HepG2 (cell line): ENCODE measurements around the gene HPCAL4. TPM values are rescaled to one million over a fixed set of nuclear protein-coding genes. Genes with fewer than 3 reads are reported as not detected.

Experiments
- ATAC-seq: fragments of 200-7000 bp; cut with Tn5 transposase; 3 replicates; pipeline ENCODE4 v1.9.1; 2020; ENCODE audit warnings: mild to moderate bottlenecking, moderate library complexity
- BruUV-seq: library from RNA; stranded (reverse); fragments of 400-500 nt; replicated peaks from 2 replicates; lab custom pipeline; 2021; lab: Mats Ljungman, UMichigan
- CTCF ChIA-PET: fragments of 300-600 bp; formaldehyde crosslinking; extraction: SDS; loops from one replicate; lab custom pipeline; 2021; ENCODE audit warnings: low total read pairs, inconsistent platforms, low intra/inter-chr PET ratio; lab: Yijun Ruan, JAX
- POLR2A ChIA-PET: fragments of 350-600 bp; sonication (Branson Sonifier 250); formaldehyde crosslinking; loops from one replicate; lab custom pipeline; 2020; ENCODE audit warnings: antibody characterized with exemption, inconsistent platforms; lab: Yijun Ruan, JAX
- DNase-seq: peaks from one replicate; pipeline ENCODE4 v3.0.0-alpha.2; 2015; ENCODE audit warnings: low spot score
- FAIRE-seq: peaks from 3 replicates; lab custom pipeline; 2011; peaks lifted over from hg19 to GRCh38; lab: Jason Lieb, UNC
- H2AFZ ChIP-seq: one replicate; pipeline ENCODE4 v1.6.1; 2011; ENCODE audit warnings: low read length, inconsistent platforms
- H3K27ac ChIP-seq: fragments of 300-600 bp; 3 replicates; pipeline ENCODE4 v1.8.0; 2011; ENCODE audit warnings: mixed run types, mild to moderate bottlenecking, mixed read lengths, low read length, inconsistent platforms; ENCODE audit not compliant: insufficient read depth; ENCODE audit errors: extremely low read length
- H3K27me3 ChIP-seq, 2 experiments: fragments of 200-600 bp in 1 of 2; 2 replicates in 1 of 2; 3 replicates in 1 of 2; pipeline versions ENCODE4 v1.6.0 to v1.8.0; 2011; ENCODE audit warnings: low read length in 2 of 2, mild to moderate bottlenecking in 2 of 2, moderate library complexity in 2 of 2, inconsistent platforms in 1 of 2; ENCODE audit not compliant: insufficient read depth in 2 of 2, control insufficient read depth in 1 of 2
- H3K36me3 ChIP-seq, 2 experiments: fragments of 200-600 bp in 1 of 2; replicated peaks in 1 of 2; 2 replicates in 1 of 2; 3 replicates in 1 of 2; pipeline versions ENCODE4 v1.5.1 to v1.8.0; 2011; ENCODE audit warnings: low read length in 2 of 2, inconsistent platforms in 1 of 2; ENCODE audit not compliant: insufficient read depth in 2 of 2, control insufficient read depth in 1 of 2
- H3K4me1 ChIP-seq: 2 replicates; pipeline ENCODE4 v1.5.1; 2012; ENCODE audit warnings: low read length, inconsistent platforms; ENCODE audit not compliant: insufficient read depth
- H3K4me2 ChIP-seq: 2 replicates; pipeline ENCODE4 v1.6.0; 2011; ENCODE audit warnings: low read depth, low read length, inconsistent platforms
- H3K4me3 ChIP-seq, 3 experiments: fragments of 200-600 bp in 1 of 3; sonication (generic), shearing (Covaris generic) in 1 of 3; replicated peaks in 1 of 3; 2 replicates each; pipeline ENCODE4 v1.5.1; 2011 to 2016; ENCODE audit warnings: low read length in 3 of 3, inconsistent platforms in 2 of 3, low read depth in 2 of 3, mild to moderate bottlenecking in 2 of 3, control low read depth in 1 of 3, mixed read lengths in 1 of 3; ENCODE audit not compliant: insufficient read depth in 1 of 3
- H3K79me2 ChIP-seq: one replicate; pipeline ENCODE4 v1.6.1; 2011; ENCODE audit warnings: low read length, inconsistent platforms; ENCODE audit not compliant: insufficient read depth
- H3K9ac ChIP-seq: 2 replicates; pipeline ENCODE4 v1.6.0; 2011; ENCODE audit warnings: mild to moderate bottlenecking, low read depth, low read length, inconsistent platforms; ENCODE audit not compliant: insufficient read depth
- H3K9me3 ChIP-seq: 2 replicates; pipeline ENCODE4 v1.5.1; 2012; ENCODE audit warnings: mild to moderate bottlenecking, low read length
- H4K20me1 ChIP-seq: 2 replicates; pipeline ENCODE4 v1.6.0; 2011; ENCODE audit warnings: inconsistent platforms, mild to moderate bottlenecking, low read length, moderate library complexity; ENCODE audit not compliant: insufficient read depth
- BCLAF1 ChIP-seq: fragments of 450-650 bp; IDR thresholded peaks from 2 replicates; pipeline ENCODE4 v1.6.1; 2017; ENCODE audit warnings: mild to moderate bottlenecking
- BRD4 ChIP-seq: sonication (generic); formaldehyde crosslinking; IDR thresholded peaks from 2 replicates; pipeline ENCODE4 v1.4.0; 2020; ENCODE audit warnings: missing genetic modification reagents
- ERF ChIP-seq: IDR thresholded peaks from 2 replicates; pipeline ENCODE4 v1.6.1; 2018; ENCODE audit warnings: missing biosample characterization, missing genetic modification reagents
- HNRNPLL ChIP-seq: fragments of 200-400 bp; formaldehyde crosslinking; IDR thresholded peaks from 2 replicates; pipeline ENCODE4 v1.6.1; 2017; ENCODE audit warnings: mild to moderate bottlenecking, low read depth, low read length; ENCODE audit not compliant: poor library complexity, severe bottlenecking
- IKZF1 ChIP-seq: fragments of 450-650 bp; IDR thresholded peaks from 2 replicates; pipeline ENCODE4 v1.7.1; 2016
- RXRA ChIP-seq: sonication (generic); formaldehyde crosslinking; IDR thresholded peaks from 2 replicates; pipeline ENCODE4 v1.5.1; 2020; ENCODE audit warnings: missing genetic modification reagents
- TOPORS ChIP-seq: sonication (generic); formaldehyde crosslinking; IDR thresholded peaks from 2 replicates; pipeline ENCODE4 v1.8.0; 2023; ENCODE audit warnings: mild to moderate bottlenecking, missing genetic modification reagents
- ZBED4 ChIP-seq: sonication (generic); formaldehyde crosslinking; IDR thresholded peaks from 2 replicates; pipeline ENCODE4 v1.4.0; 2020; ENCODE audit warnings: missing genetic modification reagents, borderline replicate concordance
- ZBTB20 ChIP-seq: sonication (generic); formaldehyde crosslinking; IDR thresholded peaks from 2 replicates; pipeline ENCODE4 v1.8.1; 2023; ENCODE audit warnings: missing genetic modification reagents, low read depth, mild to moderate bottlenecking, borderline replicate concordance
- ZBTB38 ChIP-seq: sonication (generic); formaldehyde crosslinking; IDR thresholded peaks from 2 replicates; pipeline ENCODE4 v1.5.1; 2020; ENCODE audit warnings: mild to moderate bottlenecking, missing genetic modification reagents
- ZNF234 ChIP-seq: sonication (generic); formaldehyde crosslinking; conservative IDR thresholded peaks from 2 replicates; pipeline ENCODE4 v1.5.1; 2020; ENCODE audit warnings: mild to moderate bottlenecking, missing genetic modification reagents
- ZNF30 ChIP-seq: sonication (generic); formaldehyde crosslinking; IDR thresholded peaks from 2 replicates; pipeline ENCODE4 v1.5.0; 2020; ENCODE audit warnings: mild to moderate bottlenecking, missing genetic modification reagents
- ZNF333 ChIP-seq: sonication (generic); formaldehyde crosslinking; IDR thresholded peaks from 2 replicates; pipeline ENCODE4 v1.4.0; 2020; ENCODE audit warnings: mild to moderate bottlenecking, missing genetic modification reagents, borderline replicate concordance
- ZNF354B ChIP-seq: sonication (generic); formaldehyde crosslinking; IDR thresholded peaks from 2 replicates; pipeline ENCODE4 v1.8.0; 2022; ENCODE audit warnings: mild to moderate bottlenecking, missing genetic modification reagents
- ZNF550 ChIP-seq: sonication (generic); formaldehyde crosslinking; IDR thresholded peaks from 2 replicates; pipeline ENCODE4 v1.4.0; 2020; ENCODE audit warnings: mild to moderate bottlenecking, missing genetic modification reagents, borderline replicate concordance
- WGBS: methylation state at CpG from one replicate; pipeline ENCODE4 v1.1.6; 2017; ENCODE audit warnings: low lambda C conversion rate; 5-methylcytosine and 5-hydroxymethylcytosine counted together
- in situ Hi-C: cut with HindIII; loops from 2 replicates; pipeline ENCODE4 v1.10.0; 2017; ENCODE audit warnings: low pct_unique_long_range_greater_than_20kb; ENCODE audit not compliant: extremely low pct_ligation_motif_present
- intact Hi-C: fragments of 100-400 bp; cut with micrococcal nuclease; formaldehyde crosslinking; loops from one replicate; pipeline ENCODE4 v1.10.0; 2022; ENCODE audit not compliant: unreplicated experiment
- polyA plus RNA-seq, 8 experiments: library from polyadenylated mRNA; depleted of rRNA in 3 of 8; stranded (reverse) in 7 of 8; unstranded in 1 of 8; fragments of >200 nt; fragmentation: Illumina TruSeq in 4 of 8; extraction: Trizol in 4 of 8; gene quantifications; 2 replicates each; pipeline versions ENCODE4 v1.2.1 to v1.2.3, GENCODE V29; 2011 to 2016; ENCODE audit warnings: low read depth in 4 of 8, missing spikeins in 1 of 8, mixed read lengths in 1 of 8; ENCODE audit not compliant: insufficient read depth in 1 of 8
- total RNA-seq, 5 experiments: library from RNA; depleted of rRNA; stranded (reverse); fragments of >200 nt; fragmentation: Illumina TruSeq; extraction: Trizol; gene quantifications; 2 replicates each; pipeline ENCODE4 v1.2.3, GENCODE V29; 2016; ENCODE audit warnings: low read depth in 1 of 5

HPCAL4 gene
- total and polyA plus RNA-seq, 2 of the 13 experiments (the other 11 are each of a cell fraction or from before 2014, with no cell fraction given) = not detected

- TF ChIP-seq BRD4 (CRISPR knock-in tag) (no peak), IKZF1 (no peak), TOPORS (no peak), RXRA (CRISPR knock-in tag) (no peak), ZNF30 (CRISPR knock-in tag) (no peak), ZNF333 (CRISPR knock-in tag) (no peak), BCLAF1 (no peak), ZBED4 (no peak), ZNF550 (CRISPR knock-in tag) (no peak), HNRNPLL (no peak), ERF (no peak), ZNF234 (no peak), ZNF354B (CRISPR knock-in tag) (no peak), ZBTB20 (CRISPR knock-in tag) (no peak), ZBTB38 (CRISPR knock-in tag) (no peak)
- WGBS = 54% methylated on average over 6 of the region's 7 CpGs
- ChIA-PET POLR2A (no interaction called here), CTCF (interaction anchor here (0.7 to 1.9 kb wide), 2 partner anchors 15 to 48 kb away, joined by 3 to 24 read pairs; partner anchors contain the start of gene HEYL)
- DNase-seq = no peak
- Histone ChIP-seq H2AFZ (no peak overlapping the region), H3K79me2 (no peaks in the 10 kb centered on the region), H4K20me1 (no peaks in the 10 kb centered on the region), H3K4me3 (no peak overlapping the region), H3K4me1 (no peaks in the 10 kb centered on the region), H3K27me3 (peaks cover 3 to 46% of the 10 kb centered on the region in 2 experiments; a peak in 4 of 5 replicates), H3K9me3 (no peaks in the 10 kb centered on the region), H3K4me2 (no peak overlapping the region), H3K36me3 (no peaks in the 10 kb centered on the region), H3K9ac (no peak overlapping the region), H3K27ac (no peak overlapping the region)
- no TSS peak for BruUV-seq
- FAIRE-seq = no peak
- no peak for ATAC-seq
- intact Hi-C loops = no loop called here
- in situ Hi-C loops = loop anchor here (5.0 kb wide), 1 partner anchor 47 kb away; no protein-coding TSS in a partner anchor
Observed at GRCh38 chr1:39654291-39654690, 36.9 kb downstream of the HPCAL4 start.
